GM06990 (cell line): ENCODE measurements around the gene LCP2.

Experiments
- DNase-seq: peaks from one replicate; pipeline ENCODE4 v3.0.0-alpha.2; 2011; ENCODE audit not compliant: insufficient read length; ENCODE audit errors: extremely low read depth
- H3K27me3 ChIP-seq: replicated peaks from 2 replicates; pipeline ENCODE4 v1.6.0; 2011; ENCODE audit warnings: low read length; ENCODE audit not compliant: control insufficient read depth, insufficient read depth
- H3K36me3 ChIP-seq: 2 replicates; pipeline ENCODE4 v1.5.1; 2011; ENCODE audit warnings: low read length; ENCODE audit not compliant: control insufficient read depth, insufficient read depth
- H3K4me3 ChIP-seq: replicated peaks from 2 replicates; pipeline ENCODE4 v1.5.1; 2011; ENCODE audit warnings: low read depth, mild to moderate bottlenecking, control low read depth, low read length
- CTCF ChIP-seq: IDR thresholded peaks from 2 replicates; pipeline ENCODE4 v1.5.1; 2011; ENCODE audit warnings: low read length, control low read depth, mild to moderate bottlenecking, inconsistent platforms; ENCODE audit not compliant: insufficient read depth, poor library complexity, severe bottlenecking

Gene LCP2

GRCh38 chr5:170265522-170265921 is 32.1 kb downstream of the LCP2 start:
- Histone ChIP-seq H3K4me3 (no peak overlapping the region), H3K36me3 (peaks cover 11% of the 10 kb centered on the region), H3K27me3 (no peaks in the 10 kb centered on the region)
- DNase-seq = no peak
- TF ChIP-seq CTCF = no peak

GRCh38 chr5:170263906-170264305 is 33.7 kb downstream of the LCP2 start:
- Histone ChIP-seq H3K27me3 (no peaks in the 10 kb centered on the region), H3K36me3 (peaks cover 13% of the 10 kb centered on the region), H3K4me3 (no peak overlapping the region)
- no peak for DNase-seq
- TF ChIP-seq CTCF = no peak

GRCh38 chr5:170262061-170263045 is 35.2 kb downstream of the LCP2 start:
- no peaks in the 10 kb centered on the region for H3K27me3 ChIP-seq
- TF ChIP-seq CTCF = no peak
- no peak for DNase-seq
- H3K4me3 ChIP-seq = no peak overlapping the region
- H3K36me3 ChIP-seq = peaks cover 13% of the 10 kb centered on the region

GRCh38 chr5:170261528-170262043 is 36.0 kb downstream of the LCP2 start:
- no peak for DNase-seq
- no peak overlapping the region for H3K4me3 ChIP-seq
- H3K36me3 ChIP-seq = peaks cover 17% of the 10 kb centered on the region
- H3K27me3 ChIP-seq = no peaks in the 10 kb centered on the region
- TF ChIP-seq CTCF = no peak

GRCh38 chr5:170257370-170257769 is 40.2 kb downstream of the LCP2 start:
- DNase-seq = no peak
- no peak for TF ChIP-seq CTCF
- peaks cover 14% of the 10 kb centered on the region for H3K36me3 ChIP-seq
- no peak overlapping the region for H3K4me3 ChIP-seq
- no peaks in the 10 kb centered on the region for H3K27me3 ChIP-seq

GRCh38 chr5:170256571-170256970 is 41.0 kb downstream of the LCP2 start:
- TF ChIP-seq CTCF = no peak
- H3K4me3 ChIP-seq = no peak overlapping the region
- peaks cover 12% of the 10 kb centered on the region for H3K36me3 ChIP-seq
- H3K27me3 ChIP-seq = no peaks in the 10 kb centered on the region
- no peak for DNase-seq
